Spleen (tissue), 11 donors: Measurements from ENCODE around the gene ASH1L. TPM values are rescaled to one million over a fixed set of nuclear protein-coding genes. Genes with fewer than 3 reads are reported as not detected.
"Not testable (repeated sequence)": the region's sequence is repeated elsewhere in the genome, so short reads cannot be mapped to it uniquely, and the experiment has no call there.

Experiments used
- DNase-seq: peaks from one replicate; pipeline ENCODE4 v3.0.0-alpha.2; 2020
- H3K27ac ChIP-seq, 8 donors: fragments of 200-600 bp; sonication (generic) in 7 of 8; 1 replicate in 4 of 8; 2 replicates in 4 of 8; pipeline versions ENCODE4 v1.5.0 to v1.8.0; 2016 to 2021; ENCODE audit warnings: inconsistent platforms in 4 of 8, mild to moderate bottlenecking in 4 of 8, moderate library complexity in 1 of 8
- H3K27me3 ChIP-seq, 7 donors: fragments of 200-600 bp; sonication (generic) in 6 of 7; replicated peaks in 1 of 7; 1 replicate in 4 of 7; 2 replicates in 3 of 7; pipeline versions ENCODE4 v1.5.0 to v1.8.0; 2016 to 2021; ENCODE audit warnings: inconsistent platforms in 3 of 7, mild to moderate bottlenecking in 1 of 7
- H3K36me3 ChIP-seq, 6 donors: fragments of 200-600 bp; sonication (generic) in 5 of 6; 1 replicate in 4 of 6; 2 replicates in 2 of 6; pipeline versions ENCODE4 v1.5.0 to v1.8.0; 2016 to 2021; ENCODE audit warnings: inconsistent platforms in 2 of 6
- H3K4me1 ChIP-seq, 6 donors: fragments of 200-600 bp; sonication (generic) in 5 of 6; 1 replicate in 3 of 6; 2 replicates in 3 of 6; pipeline versions ENCODE4 v1.5.0 to v1.8.0; 2016 to 2021; ENCODE audit warnings: inconsistent platforms in 3 of 6
- H3K4me3 ChIP-seq, 8 donors: fragments of 200-600 bp; sonication (generic) in 7 of 8; 1 replicate in 4 of 8; 2 replicates in 4 of 8; pipeline versions ENCODE4 v1.5.0 to v1.8.0; 2016 to 2021; ENCODE audit warnings: inconsistent platforms in 4 of 8, mild to moderate bottlenecking in 4 of 8, moderate library complexity in 2 of 8
- H3K9me3 ChIP-seq, 8 donors: fragments of 200-600 bp; sonication (generic) in 7 of 8; 1 replicate in 4 of 8; 2 replicates in 4 of 8; pipeline versions ENCODE4 v1.5.0 to v1.8.0; 2016 to 2021; ENCODE audit warnings: inconsistent platforms in 4 of 8
- CTCF ChIP-seq, 11 experiments: fragments of 200-600 bp in 7 of 11; fragments of 450-650 bp in 4 of 11; sonication (generic) in 4 of 11; IDR thresholded peaks in 8 of 11; conservative IDR thresholded peaks in 3 of 11; 1 replicate in 7 of 11; 2 replicates in 4 of 11; pipeline versions ENCODE4 v1.4.0 to v1.8.0; 2016 to 2021; ENCODE audit warnings: antibody characterized with exemption in 11 of 11, inconsistent platforms in 4 of 11, mild to moderate bottlenecking in 1 of 11
- POLR2A ChIP-seq, 3 donors: fragments of 450-650 bp; IDR thresholded peaks; one replicate each; pipeline ENCODE4 v1.5.1; 2017; ENCODE audit warnings: antibody characterized with exemption in 3 of 3, mild to moderate bottlenecking in 1 of 3
- POLR2AphosphoS5 ChIP-seq, 3 donors: sonication (generic); formaldehyde crosslinking; IDR thresholded peaks; one replicate each; pipeline ENCODE4 v1.5.1; 2017; ENCODE audit warnings: antibody characterized with exemption in 3 of 3
- WGBS, 5 donors: extraction: QIAGEN DNeasy Blood & Tissue Kit in 3 of 5; methylation state at CpG; one replicate each; pipeline versions ENCODE4 v1.1.5 to v1.1.7; 2013 to 2018; 5-methylcytosine and 5-hydroxymethylcytosine counted together
- intact Hi-C: fragments of 100-400 bp; cut with DNase I; formaldehyde crosslinking; loops from one replicate; pipeline ENCODE4 v1.15.0; 2023; ENCODE audit warnings: low total_unique reads
- polyA plus RNA-seq, 3 donors: library from polyadenylated mRNA; stranded (reverse); fragments of 200-250 nt; gene quantifications; one replicate each; pipeline ENCODE4 v1.2.1, GENCODE V29; 2013
- total RNA-seq, 7 donors: library from RNA; depleted of rRNA in 3 of 7; stranded (reverse); fragments of >200 nt in 3 of 7; fragmentation: NEBNext Ultra II Directional in 4 of 7; extraction: Animal tissue kit (Norgen Biotek cat#: 25700) in 4 of 7; gene quantifications; one replicate each; pipeline versions ENCODE4 v1.1.0 to v1.2.1, GENCODE V29; 2016 to 2021
- donor health status: healthy with polysubstance abuse.
- donor health status: DM: no; HTN: no; CAD: no; lungs with moderate emphysema.
- donor health status: DM: no; HTN: no; CAD: no.
- donor health status: Bipolar disorder and iron deficiency.
- donor health status: healthy.
- donor health status: DM: no; HTN: no; CAD: no.
- donor health status: DM: yes; HTN: yes; CAD: no.

The ASH1L gene
- total and polyA plus RNA-seq, 10 donors, result 2.5 to 89.8 (median 69.1) TPM

GRCh38 chr1:155487541-155487940, 75.1 kb downstream of the ASH1L start:
- WGBS, 5 donors, result 95 to 99% (median 99%) methylated on average over 4 of the region's 4 CpGs

GRCh38 chr1:155486952-155487351, 75.7 kb downstream of the ASH1L start:
- H3K4me3 ChIP-seq, result not testable (repeated sequence)
- WGBS, 5 donors, result 90 to 97% (median 95%) methylated on average over 6 of the region's 6 CpGs

More at GRCh38 chr1:155487541-155487940, 75.1 kb downstream of the ASH1L start:
- Histone ChIP-seq H3K36me3 (peaks cover 0 to 18% (median 3%) of the 10 kb centered on the region in 6 donors), H3K27me3 (no peaks in the 10 kb centered on the region), H3K27ac (no peak overlapping the region), H3K4me1 (peaks cover 6 to 41% (median 17%) of the 10 kb centered on the region in 6 donors), H3K9me3 (no peaks in the 10 kb centered on the region), H3K4me3 (no peak overlapping the region)
- no peak for TF ChIP-seq POLR2AphosphoS5 (IDR thresholded peaks at IDR 0.05)
- TF ChIP-seq CTCF (IDR thresholded peaks at IDR 0.05 in 8 of 11, conservative IDR thresholded peaks at IDR 0.05 in 3 of 11), result no peak
- no peak for TF ChIP-seq POLR2A (IDR thresholded peaks at IDR 0.05)
- intact Hi-C loops, result no loop called here
- DNase-seq, result no peak

DNA sequence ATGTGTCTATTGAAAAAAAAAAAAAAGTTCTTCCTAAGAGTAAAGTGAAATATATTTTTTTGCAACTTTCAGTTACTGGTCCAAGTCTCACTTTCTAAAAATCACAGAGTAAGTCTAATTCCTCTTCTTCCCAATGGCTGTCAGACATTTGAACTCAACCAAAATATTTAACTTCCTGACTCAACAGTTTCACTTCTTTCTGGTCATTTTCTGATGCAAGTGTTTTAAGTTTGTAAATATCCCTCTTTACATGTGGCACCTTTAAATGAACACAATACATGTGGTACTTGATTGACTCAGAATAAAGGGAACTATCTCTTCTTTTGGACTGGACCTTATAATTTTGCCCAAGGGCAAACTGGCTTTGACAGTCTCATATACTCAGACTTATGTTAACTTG, 76.7 kb downstream of the ASH1L start:
- Histone ChIP-seq H3K4me1 (peaks cover 6 to 31% (median 17%) of the 10 kb centered on the region in 6 donors), H3K4me3 (no peak overlapping the region), H3K27me3 (no peaks in the 10 kb centered on the region), H3K36me3 (peaks cover 0 to 33% (median 16%) of the 10 kb centered on the region in 6 donors), H3K9me3 (no peaks in the 10 kb centered on the region), H3K27ac (peak overlapping the region in 3 of 8 donors; percentile 13 to 39 (median 27))
- DNase-seq, result no peak
- TF ChIP-seq POLR2A (IDR thresholded peaks at IDR 0.05) (no peak), CTCF (IDR thresholded peaks at IDR 0.05 in 8 of 11, conservative IDR thresholded peaks at IDR 0.05 in 3 of 11) (no peak), POLR2AphosphoS5 (IDR thresholded peaks at IDR 0.05) (no peak)
- intact Hi-C loops, result no loop called here

More at GRCh38 chr1:155486952-155487351, 75.7 kb downstream of the ASH1L start:
- H3K9me3 ChIP-seq, DNase-seq, H3K27me3 ChIP-seq, intact Hi-C loops, H3K27ac ChIP-seq: not testable (repeated sequence)
- Histone ChIP-seq H3K36me3 (peaks cover 0 to 23% (median 6%) of the 10 kb centered on the region in 6 donors), H3K4me1 (peaks cover 6 to 40% (median 17%) of the 10 kb centered on the region in 6 donors)

- DNase-seq, result no peak
- Histone ChIP-seq H3K36me3 (peaks cover 0 to 40% (median 23%) of the 10 kb centered on the region in 6 donors), H3K27me3 (no peaks in the 10 kb centered on the region), H3K4me1 (peaks cover 6 to 30% (median 17%) of the 10 kb centered on the region in 6 donors), H3K27ac (peak overlapping the region in 2 of 8 donors; percentile 27 to 39), H3K4me3 (no peak overlapping the region), H3K9me3 (no peaks in the 10 kb centered on the region)
- TF ChIP-seq POLR2A (IDR thresholded peaks at IDR 0.05) (no peak), POLR2AphosphoS5 (IDR thresholded peaks at IDR 0.05) (no peak), CTCF (IDR thresholded peaks at IDR 0.05 in 8 of 11, conservative IDR thresholded peaks at IDR 0.05 in 3 of 11) (no peak)
- 94 to 100% (median 98%) methylated on average over 4 of the region's 4 CpGs for WGBS, 5 donors
- intact Hi-C loops, result no loop called here
Measured at GRCh38 chr1:155485222-155485621, 77.4 kb downstream of the ASH1L start.
